K562 (cell line): ENCODE results near the gene KIAA0930. TPM values are rescaled to one million over a fixed set of nuclear protein-coding genes. Genes with fewer than 3 reads are reported as not detected.

Experiments
- BHLHE40 ChIP-seq: IDR thresholded peaks from 2 replicates; pipeline ENCODE4 v1.6.1; 2011; ENCODE audit warnings: low read length, improper control_type of control experiment
- CXXC5 ChIP-seq: fragments of 250-450 bp; sonication (Bioruptor Pico); IDR thresholded peaks from 2 replicates; pipeline ENCODE4 v1.8.0; 2022; ENCODE audit warnings: inconsistent platforms, mild to moderate bottlenecking, moderate library complexity
- EWSR1 ChIP-seq: fragments of 450-650 bp; IDR thresholded peaks from 2 replicates; pipeline ENCODE4 v1.6.1; 2018; ENCODE audit warnings: borderline replicate concordance, mild to moderate bottlenecking, low read depth, moderate library complexity; ENCODE audit not compliant: partially characterized antibody
- MGA ChIP-seq: fragments of 450-650 bp; IDR thresholded peaks from 2 replicates; pipeline ENCODE4 v1.6.1; 2016; ENCODE audit warnings: mild to moderate bottlenecking, moderate library complexity
- RAD51 ChIP-seq: fragments of 450-650 bp; IDR thresholded peaks from 2 replicates; pipeline ENCODE4 v1.7.1; 2016; ENCODE audit warnings: low read depth, mild to moderate bottlenecking, borderline replicate concordance
- SUPT5H ChIP-seq: fragments of 450-650 bp; IDR thresholded peaks from 2 replicates; pipeline ENCODE4 v1.6.1; 2016
- TFAP4 ChIP-seq: sonication (generic); formaldehyde crosslinking; IDR thresholded peaks from 2 replicates; pipeline ENCODE4 v1.8.0; 2022; ENCODE audit warnings: missing genetic modification reagents, mild to moderate bottlenecking, moderate library complexity, borderline replicate concordance
- polyA plus RNA-seq, 8 experiments: library from polyadenylated mRNA; depleted of rRNA in 4 of 8; stranded (reverse) in 5 of 8; unstranded in 3 of 8; fragments of >200 nt; fragmentation: Nextera tagmentation in 2 of 8; fragmentation: Illumina TruSeq in 1 of 8; extraction: Ambion mirVana in 2 of 8; extraction: Trizol in 1 of 8; gene quantifications; 2 replicates each; pipeline versions ENCODE4 v1.2.1 to v1.2.3, GENCODE V29; 2011 to 2014; ENCODE audit warnings: inconsistent platforms in 1 of 8, missing spikeins in 1 of 8
- total RNA-seq, 7 experiments: library from RNA; depleted of rRNA in 6 of 7; stranded (reverse); fragments of >200 nt in 6 of 7; fragmentation: Illumina TruSeq in 2 of 7; extraction: Trizol in 2 of 7; gene quantifications; 2 replicates each; pipeline versions ENCODE4 v1.2.1 to v1.2.3, GENCODE V29; 2011 to 2021; ENCODE audit warnings: low replicate concordance in 1 of 7

The KIAA0930 gene
- total and polyA plus RNA-seq, 9 of the 15 experiments (the other 6 are each of a cell fraction or from before 2014, with no cell fraction given), result 0.24 to 12.1 (median 6.4) TPM

GRCh38 chr22:45263463-45264269, 23.0 kb upstream of the KIAA0930 start (continued):
- TF ChIP-seq MGA (peak; percentile 83), CXXC5 (CRISPR knock-in tag) (0 out of 2 replicates have a peak, but pooled peaks have one; percentile 17), TFAP4 (CRISPR knock-in tag) (peak; percentile 46; the same call in 1 of the 2 replicates), EWSR1 (no peak), SUPT5H (no peak), RAD51 (peak; percentile 67; the same call in 1 of the 2 replicates), BHLHE40 (peak; percentile 80)
